Heart left ventricle (tissue), 13 donors: Measurements from ENCODE around the gene ABHD16B.

Experiments used
- CTCF ChIP-seq, 12 donors: fragments of 200-600 bp; sonication (generic) in 4 of 12; IDR thresholded peaks; one replicate each; pipeline versions ENCODE4 v1.5.0 to v1.8.0; 2018 to 2022; ENCODE audit warnings: antibody characterized with exemption in 12 of 12, mild to moderate bottlenecking in 5 of 12
- POLR2A ChIP-seq, 2 donors: fragments of 450-650 bp; IDR thresholded peaks; one replicate each; pipeline ENCODE4 v1.6.1; 2017; ENCODE audit warnings: antibody characterized with exemption in 2 of 2, mild to moderate bottlenecking in 2 of 2, moderate library complexity in 2 of 2
- donor health status: ischemic (EF 13 %, LVEDD 7.1; RV severe dilation, severe dysfunction).
- donor health status: DM: no; HTN: yes; CAD: no.
- donor health status: DM: no; HTN: no; CAD: no.
- donor health status: ischemic (EF 25% LVEDD 6.9; RV normal size, moderate dysfunction).
- donor health status: ischemic (EF 25% LVEDD 5.7; RV mildly dilated, moderate dysfunction).
- donor health status: ischemic (EF 35%, LVEDD 5.7; RV mildly dilated, moderate dysfunction).
- donor health status: nonischemic (EF 11% LVEDD 7.7; RV severe dilation, severe dysfunction).
- donor health status: DM: yes; HTN: yes; CAD: no.
- donor health status: PGD.
- donor health status: ischemic (EF 29% LVEDD 5.4; RV normal size, mild dysfunction).
- donor health status: nonischemic (EF 23%, LVEDD 6.1; RV moderate dilation, normal function).

DNA sequence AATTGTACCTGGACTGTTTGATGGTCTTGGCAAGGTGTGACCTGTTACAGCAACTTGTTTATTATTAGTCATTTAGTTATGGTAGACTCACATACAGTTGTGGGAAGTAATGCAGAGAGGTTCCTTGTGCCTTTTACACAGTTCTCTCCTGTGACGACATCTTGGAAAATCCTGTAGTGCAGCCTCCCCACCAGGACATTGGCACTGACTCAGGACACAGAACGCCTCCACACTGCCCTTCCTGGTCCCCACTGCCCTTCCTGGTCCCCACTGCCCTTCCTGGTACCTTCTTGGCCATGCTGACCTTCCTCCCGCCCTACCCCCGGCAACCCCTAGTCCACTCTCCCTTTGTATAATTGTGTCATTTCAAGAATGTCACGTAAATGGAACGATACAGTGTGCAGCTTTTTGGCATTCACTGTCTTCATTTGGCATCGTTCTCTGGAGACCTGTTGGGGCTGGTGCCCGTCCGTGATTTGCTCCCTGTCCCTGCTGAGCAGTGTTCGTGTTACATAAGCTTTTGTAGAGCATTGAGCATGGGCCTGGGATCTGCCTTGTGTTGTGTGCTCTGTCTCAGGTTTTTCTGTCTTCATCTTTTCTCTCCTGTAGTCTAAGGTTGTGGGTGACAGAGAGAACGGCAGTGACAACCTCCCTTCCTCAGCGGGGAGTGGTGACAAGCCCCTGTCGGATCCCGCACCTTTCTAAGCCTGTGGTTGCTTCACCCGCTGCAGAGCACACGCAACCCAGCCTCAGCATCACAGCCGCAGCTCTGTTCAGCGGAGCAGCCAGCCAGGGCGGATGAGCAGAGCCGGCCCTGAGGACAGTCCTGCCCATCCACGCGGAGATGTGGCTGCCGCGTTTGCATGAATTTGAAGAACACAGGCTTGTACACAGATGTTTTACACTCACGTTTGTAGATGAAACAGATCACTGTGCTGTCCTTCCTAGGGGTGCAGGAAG is 28.2 kb downstream of the ABHD16B start:
- TF ChIP-seq CTCF (IDR thresholded peaks at IDR 0.05) (no peak), POLR2A (IDR thresholded peaks at IDR 0.05) (no peak)
